Endothelial cell of umbilical vein (primary cell): ENCODE results near the gene ATP10B. TPM values are rescaled to one million over a fixed set of nuclear protein-coding genes. Genes with fewer than 3 reads are reported as not detected.

Experiments used
- BruUV-seq: library from RNA; stranded (reverse); fragments of 400-500 nt; replicated peaks from 2 replicates; lab custom pipeline; 2021; lab: Mats Ljungman, UMichigan
- CTCF ChIA-PET: fragments of 300-600, 350-600 bp; sonication (Branson Sonifier 250); formaldehyde crosslinking; loops from one replicate; lab custom pipeline; 2021; ENCODE audit warnings: antibody characterized with exemption, inconsistent platforms; lab: Charles Lee
- POLR2A ChIA-PET: fragments of 300-600, 350-600 bp; sonication (Branson Sonifier 250); formaldehyde crosslinking; loops from one replicate; lab custom pipeline; 2021; ENCODE audit warnings: antibody characterized with exemption, inconsistent platforms; lab: Charles Lee
- DNase-seq: peaks from one replicate; pipeline ENCODE4 v3.0.0-alpha.2; 2011; ENCODE audit warnings: low read depth, low spot score
- FAIRE-seq: peaks from 2 replicates; lab custom pipeline; 2011; peaks lifted over from hg19 to GRCh38; lab: Jason Lieb, UNC
- H2AFZ ChIP-seq: 2 replicates; pipeline ENCODE4 v1.6.0; 2012; ENCODE audit warnings: low read depth, low read length, control low read depth, inconsistent platforms
- H3K27ac ChIP-seq: 2 replicates; pipeline ENCODE4 v1.5.1; 2011; ENCODE audit warnings: low read depth, mild to moderate bottlenecking, control low read depth, low read length, moderate library complexity; ENCODE audit not compliant: insufficient read depth
- H3K27me3 ChIP-seq, 2 experiments: 2 replicates each; pipeline versions ENCODE4 v1.6.0 to v1.6.1; 2011; ENCODE audit warnings: low read length in 2 of 2, mixed read lengths in 1 of 2; ENCODE audit not compliant: control insufficient read depth in 2 of 2, insufficient read depth in 2 of 2
- H3K36me3 ChIP-seq, 2 experiments: 2 replicates in 1 of 2; 3 replicates in 1 of 2; pipeline ENCODE4 v1.5.1; 2011; ENCODE audit warnings: low read length in 2 of 2, mild to moderate bottlenecking in 1 of 2, moderate library complexity in 1 of 2; ENCODE audit not compliant: control insufficient read depth in 2 of 2, insufficient read depth in 2 of 2; ENCODE audit errors: extremely low read depth in 1 of 2
- H3K4me1 ChIP-seq: 3 replicates; pipeline ENCODE4 v1.5.1; 2011; ENCODE audit warnings: mild to moderate bottlenecking, low read length; ENCODE audit not compliant: control insufficient read depth, insufficient read depth; ENCODE audit errors: extremely low read depth
- H3K4me2 ChIP-seq: 2 replicates; pipeline ENCODE4 v1.6.1; 2011; ENCODE audit warnings: low read length, control low read depth, mixed read lengths; ENCODE audit not compliant: insufficient read depth
- H3K4me3 ChIP-seq, 3 experiments: fragments of 200-600 bp in 1 of 3; sonication (generic), shearing (Covaris generic) in 1 of 3; replicated peaks in 1 of 3; 2 replicates each; pipeline ENCODE4 v1.5.1; 2011 to 2016; ENCODE audit warnings: control low read depth in 3 of 3, low read length in 3 of 3, mild to moderate bottlenecking in 2 of 3, inconsistent platforms in 1 of 3, low read depth in 1 of 3, moderate library complexity in 1 of 3; ENCODE audit not compliant: insufficient read depth in 1 of 3
- H3K79me2 ChIP-seq: 2 replicates; pipeline ENCODE4 v1.6.0; 2012; ENCODE audit warnings: low read length, inconsistent platforms; ENCODE audit not compliant: control insufficient read depth, insufficient read depth
- H3K9ac ChIP-seq: replicated peaks from 2 replicates; pipeline ENCODE3; 2011; ENCODE audit warnings: low read length, control low read depth; ENCODE audit not compliant: insufficient read depth; ENCODE audit errors: extremely low read depth
- H3K9me1 ChIP-seq: replicated peaks from 3 replicates; pipeline ENCODE4 v1.6.0; 2011; ENCODE audit warnings: mild to moderate bottlenecking, low read length; ENCODE audit not compliant: control insufficient read depth, insufficient read depth; ENCODE audit errors: extremely low read depth
- H3K9me3 ChIP-seq: replicated peaks from 2 replicates; pipeline ENCODE4 v1.5.1; 2012; ENCODE audit warnings: low read length, inconsistent platforms; ENCODE audit not compliant: control insufficient read depth, insufficient read depth
- H4K20me1 ChIP-seq: replicated peaks from 2 replicates; pipeline ENCODE3; 2011; ENCODE audit warnings: mild to moderate bottlenecking, low read length; ENCODE audit not compliant: control insufficient read depth, insufficient read depth; ENCODE audit errors: extremely low read depth
- CTCF ChIP-seq, 2 donors: IDR thresholded peaks; 1 replicate in 1 of 2; 2 replicates in 1 of 2; pipeline ENCODE4 v1.5.1; 2011; ENCODE audit warnings: low read length in 2 of 2, mild to moderate bottlenecking in 2 of 2, moderate library complexity in 2 of 2, control low read depth in 1 of 2, inconsistent platforms in 1 of 2, low read depth in 1 of 2; ENCODE audit not compliant: insufficient read depth in 1 of 2; ENCODE audit errors: extremely low read depth in 1 of 2
- EZH2 ChIP-seq: IDR thresholded peaks from 2 replicates; pipeline ENCODE4 v1.6.1; 2012; ENCODE audit warnings: borderline replicate concordance, low read depth, mild to moderate bottlenecking, moderate library complexity, low read length, inconsistent platforms; ENCODE audit not compliant: severe bottlenecking
- FOS ChIP-seq: IDR thresholded peaks from 2 replicates; pipeline ENCODE4 v1.6.1; 2011; ENCODE audit warnings: mild to moderate bottlenecking, low read length, moderate library complexity, borderline replicate concordance; ENCODE audit not compliant: insufficient read depth
- GATA2 ChIP-seq: IDR thresholded peaks from 2 replicates; pipeline ENCODE4 v1.7.0; 2011; ENCODE audit warnings: low read depth, mild to moderate bottlenecking, moderate library complexity, mixed read lengths, low read length; ENCODE audit not compliant: insufficient read length, insufficient read depth
- JUN ChIP-seq: IDR thresholded peaks from 2 replicates; pipeline ENCODE4 v1.6.1; 2011; ENCODE audit warnings: borderline replicate concordance, low read depth; ENCODE audit not compliant: insufficient read length, insufficient read depth
- MAX ChIP-seq: IDR thresholded peaks from 2 replicates; pipeline ENCODE4 v1.6.1; 2011; ENCODE audit not compliant: insufficient read depth, insufficient read length
- MYC ChIP-seq: IDR thresholded peaks from one replicate; pipeline ENCODE4 v1.6.1; 2011; ENCODE audit warnings: mild to moderate bottlenecking, low read depth, low read length
- POLR2A ChIP-seq: IDR thresholded peaks from 2 replicates; pipeline ENCODE4 v1.6.1; 2012; ENCODE audit warnings: low read depth, mild to moderate bottlenecking, control low read depth, low read length
- POLR2AphosphoS5 ChIP-seq: IDR thresholded peaks from 2 replicates; pipeline ENCODE4 v1.6.1; 2012; ENCODE audit warnings: low read depth, mild to moderate bottlenecking, control low read depth, low read length, moderate library complexity; ENCODE audit not compliant: insufficient read depth
- dilution Hi-C: fragments of 300-500 bp; cut with MboI; formaldehyde crosslinking; loops from one replicate; pipeline ENCODE4 v1.15.0; 2019; ENCODE audit warnings: low sequenced_read_pairs; ENCODE audit not compliant: extremely low pct_ligation_motif_present
- intact Hi-C: fragments of 100-400 bp; cut with micrococcal nuclease; formaldehyde crosslinking; loops from one replicate; pipeline ENCODE4 v1.10.0; 2022
- polyA plus RNA-seq, 4 experiments: library from polyadenylated mRNA; depleted of rRNA in 3 of 4; stranded (reverse) in 3 of 4; unstranded in 1 of 4; fragments of >200 nt; gene quantifications; 2 replicates each; pipeline versions ENCODE4 v1.2.1 to v1.2.3, GENCODE V29; 2011 to 2012; ENCODE audit warnings: missing spikeins in 1 of 4
- total RNA-seq: library from RNA; stranded (reverse); gene quantifications from 2 replicates; pipeline ENCODE4 v1.2.3, GENCODE V29; 2021

The ATP10B gene
- total and polyA plus RNA-seq, 2 donors (not counting 3 experiments of a cell fraction or from before 2014, with no cell fraction given) = not detected

- FAIRE-seq (no peak), DNase-seq (no peak)
- no peak overlapping the region for H3K27ac ChIP-seq
- H3K9ac ChIP-seq = no peak overlapping the region
- intact Hi-C loops = no loop called here
- no peaks in the 10 kb centered on the region for H3K9me3 ChIP-seq
- no peaks in the 10 kb centered on the region for H3K36me3 ChIP-seq
- no peaks in the 10 kb centered on the region for H4K20me1 ChIP-seq
- no peaks in the 10 kb centered on the region for H3K9me1 ChIP-seq
- TF ChIP-seq POLR2AphosphoS5 (no peak), GATA2 (no peak), MAX (no peak), POLR2A (no peak), FOS (no peak)
- no peaks in the 10 kb centered on the region for H3K4me1 ChIP-seq
- POLR2A ChIA-PET = no interaction called here
- H3K4me2 ChIP-seq = no peak overlapping the region
- CTCF ChIA-PET = no interaction called here
- no TSS peak for BruUV-seq
- H3K79me2 ChIP-seq = no peaks in the 10 kb centered on the region
- dilution Hi-C loops = no loop called here
- no peak overlapping the region for H2AFZ ChIP-seq
- H3K4me3 ChIP-seq = no peak overlapping the region
- no peaks in the 10 kb centered on the region for H3K27me3 ChIP-seq
Observed at GRCh38 chr5:160672521-160672920, 179.5 kb downstream of the ATP10B start.

- no peaks in the 10 kb centered on the region for H3K27me3 ChIP-seq
- CTCF ChIA-PET = no interaction called here
- H3K9me3 ChIP-seq = no peaks in the 10 kb centered on the region
- no peaks in the 10 kb centered on the region for H3K36me3 ChIP-seq
- H3K9me1 ChIP-seq = no peaks in the 10 kb centered on the region
- H3K9ac ChIP-seq = no peak overlapping the region
- no TSS peak for BruUV-seq
- H2AFZ ChIP-seq = no peak overlapping the region
- H3K4me2 ChIP-seq = no peak overlapping the region
- H3K4me3 ChIP-seq = no peak overlapping the region
- TF ChIP-seq POLR2AphosphoS5 (no peak), CTCF (IDR thresholded peaks at IDR 0.05; ENCODE audit: extremely low read depth in 1 of 2, insufficient read depth in 1 of 2, low read depth in 1 of 2, low read length in 2 of 2) (no peak), GATA2 (no peak), POLR2A (no peak), JUN (no peak), MYC (no peak), MAX (no peak), FOS (no peak), EZH2 (no peak)
- dilution Hi-C loops (no loop called here), intact Hi-C loops (no loop called here)
- H3K79me2 ChIP-seq = no peaks in the 10 kb centered on the region
- no peak overlapping the region for H3K27ac ChIP-seq
- no peaks in the 10 kb centered on the region for H3K4me1 ChIP-seq
- FAIRE-seq (no peak), DNase-seq (no peak)
- POLR2A ChIA-PET = no interaction called here
- no peaks in the 10 kb centered on the region for H4K20me1 ChIP-seq
Observed at GRCh38 chr5:160668356-160668755, 183.7 kb downstream of the ATP10B start.
